Heart left ventricle (tissue), 16 donors: ENCODE measurements around the gene BRD1. TPM values are rescaled to one million over a fixed set of nuclear protein-coding genes. Genes with fewer than 3 reads are reported as not detected.
"Not testable (repeated sequence)": the region's sequence is repeated elsewhere in the genome, so short reads cannot be mapped to it uniquely, and the experiment has no call there.

Experiments used
- ATAC-seq, 4 donors: fragments of 200-7000 bp; cut with Tn5 transposase; one replicate each; pipeline ENCODE4 v1.9.1; 2020 to 2022; ENCODE audit warnings: moderate library complexity in 4 of 4, mild to moderate bottlenecking in 3 of 4, moderate number of reproducible peaks in 1 of 4
- DNase-seq, 5 donors: peaks; one replicate each; pipeline ENCODE4 v3.0.0-alpha.2; 2020
- H3K27ac ChIP-seq, 12 donors: fragments of 200-600 bp; sonication (generic) in 4 of 12; one replicate each; pipeline versions ENCODE4 v1.5.0 to v1.8.0; 2016 to 2022; ENCODE audit warnings: mild to moderate bottlenecking in 2 of 12
- H3K27me3 ChIP-seq, 9 donors: fragments of 200-600 bp; sonication (generic) in 2 of 9; one replicate each; pipeline versions ENCODE4 v1.5.1 to v1.8.0; 2016 to 2022; ENCODE audit warnings: mild to moderate bottlenecking in 3 of 9
- H3K36me3 ChIP-seq, 9 donors: fragments of 200-600 bp; sonication (generic) in 2 of 9; one replicate each; pipeline versions ENCODE4 v1.5.0 to v1.8.0; 2018 to 2022; ENCODE audit warnings: mild to moderate bottlenecking in 2 of 9
- H3K4me1 ChIP-seq, 12 donors: fragments of 200-600 bp; sonication (generic) in 4 of 12; one replicate each; pipeline versions ENCODE4 v1.5.0 to v1.8.0; 2016 to 2022; ENCODE audit warnings: mild to moderate bottlenecking in 3 of 12
- H3K4me3 ChIP-seq, 12 donors: fragments of 200-600 bp; sonication (generic) in 4 of 12; one replicate each; pipeline versions ENCODE4 v1.5.0 to v1.8.0; 2017 to 2022; ENCODE audit warnings: mild to moderate bottlenecking in 9 of 12, moderate library complexity in 4 of 12
- H3K9me3 ChIP-seq, 12 donors: fragments of 200-600 bp; sonication (generic) in 4 of 12; one replicate each; pipeline versions ENCODE4 v1.5.0 to v1.8.0; 2016 to 2022; ENCODE audit warnings: mild to moderate bottlenecking in 1 of 12
- CTCF ChIP-seq, 12 donors: fragments of 200-600 bp; sonication (generic) in 4 of 12; IDR thresholded peaks; one replicate each; pipeline versions ENCODE4 v1.5.0 to v1.8.0; 2018 to 2022; ENCODE audit warnings: antibody characterized with exemption in 12 of 12, mild to moderate bottlenecking in 5 of 12
- POLR2A ChIP-seq, 2 donors: fragments of 450-650 bp; IDR thresholded peaks; one replicate each; pipeline ENCODE4 v1.6.1; 2017; ENCODE audit warnings: antibody characterized with exemption in 2 of 2, mild to moderate bottlenecking in 2 of 2, moderate library complexity in 2 of 2
- WGBS, 4 donors: extraction: QIAGEN DNeasy Blood & Tissue Kit in 2 of 4; methylation state at CpG; one replicate each; pipeline versions ENCODE4 v1.1.5 to v1.1.7; 2013 to 2018; 5-methylcytosine and 5-hydroxymethylcytosine counted together
- intact Hi-C, 10 donors: fragments of 100-400 bp; cut with DNase I; formaldehyde crosslinking; loops; one replicate each; pipeline versions ENCODE4 v1.11.1 to v1.14.2; 2022
- polyA plus RNA-seq, 2 donors: library from polyadenylated mRNA; stranded (reverse); fragments of 200-250 nt; gene quantifications; one replicate each; pipeline ENCODE4 v1.2.3, GENCODE V29; 2013
- total RNA-seq, 9 donors: library from RNA; depleted of rRNA in 2 of 9; stranded (reverse); fragments of >200 nt in 2 of 9; fragmentation: NEBNext Ultra II Directional in 3 of 9; extraction: Animal tissue kit (Norgen Biotek cat#: 25700) in 3 of 9; gene quantifications; one replicate each; pipeline versions ENCODE4 v1.1.0 to v1.2.4, GENCODE V29; 2016 to 2023
- donor health status: ischemic (EF 13 %, LVEDD 7.1; RV severe dilation, severe dysfunction).
- donor health status: healthy with polysubstance abuse.
- donor health status: DM: no; HTN: yes; CAD: no.
- donor health status: DM: no; HTN: no; CAD: no.
- donor health status: ischemic (EF 25% LVEDD 6.9; RV normal size, moderate dysfunction).
- donor health status: ischemic (EF 25% LVEDD 5.7; RV mildly dilated, moderate dysfunction).
- donor health status: healthy.
- donor health status: DM: yes; HTN: yes; CAD: no.
- donor health status: ischemic (EF 35%, LVEDD 5.7; RV mildly dilated, moderate dysfunction).
- donor health status: nonischemic (EF 11% LVEDD 7.7; RV severe dilation, severe dysfunction).
- donor health status: DM: yes; HTN: yes; CAD: no.
- donor health status: PGD.
- donor health status: ischemic (EF 29% LVEDD 5.4; RV normal size, mild dysfunction).
- donor health status: nonischemic (EF 23%, LVEDD 6.1; RV moderate dilation, normal function).

BRD1 gene
- total and polyA plus RNA-seq, 11 donors = 12.0 to 27.0 (median 17.2) TPM

GRCh38 chr22:49824185-49824925 lies 3.3 kb downstream of the BRD1 start:
- intact Hi-C loops = loop anchor here in 1 of 10 donors (2.0 kb wide), 1 partner anchor 28 kb away; the partner anchor contains the start of gene ZBED4
- no peaks in the 10 kb centered on the region for H3K9me3 ChIP-seq
- WGBS, 4 donors = 85 to 89% (median 87%) methylated on average over 16 of the region's 16 CpGs
- ATAC-seq (no peak), DNase-seq (no peak)
- TF ChIP-seq CTCF (IDR thresholded peaks at IDR 0.05) = no peak
- no peak for TF ChIP-seq POLR2A (IDR thresholded peaks at IDR 0.05)
- H3K36me3 ChIP-seq = peaks cover 0 to 53% (median 45%) of the 10 kb centered on the region in 9 donors
- no peak overlapping the region for H3K27ac ChIP-seq
- no peaks in the 10 kb centered on the region for H3K27me3 ChIP-seq
- peak overlapping the region in 1 of 12 donors; percentile 85 for H3K4me3 ChIP-seq
- peaks cover 15 to 59% (median 40%) of the 10 kb centered on the region in 12 donors for H3K4me1 ChIP-seq

- H3K4me1 ChIP-seq = peaks cover 15 to 59% (median 40%) of the 10 kb centered on the region in 12 donors
- TF ChIP-seq POLR2A (IDR thresholded peaks at IDR 0.05) = no peak
- TF ChIP-seq CTCF (IDR thresholded peaks at IDR 0.05) = no peak
- DNase-seq (peak in 1 of 5 donors; percentile 47), ATAC-seq (no peak)
- H3K27ac ChIP-seq = no peak overlapping the region
- intact Hi-C loops = loop anchor here in 1 of 10 donors (2.0 kb wide), 1 partner anchor 29 kb away; the partner anchor contains the start of gene ZBED4
- H3K9me3 ChIP-seq = no peaks in the 10 kb centered on the region
- no peak overlapping the region for H3K4me3 ChIP-seq
- 93 to 94% (median 93%) methylated on average over 46 to 53 of the region's 53 CpGs for WGBS, 4 donors
- H3K27me3 ChIP-seq = no peaks in the 10 kb centered on the region
- peaks cover 0 to 62% (median 54%) of the 10 kb centered on the region in 9 donors for H3K36me3 ChIP-seq
Measured at GRCh38 chr22:49823289-49824045, 4.2 kb downstream of the BRD1 start.

- ATAC-seq = peak in 1 of 4 donors; percentile 6
- intact Hi-C loops, DNase-seq, H3K27me3 ChIP-seq, H3K9me3 ChIP-seq, H3K4me3 ChIP-seq: not testable (repeated sequence)
- peaks cover 15 to 62% (median 41%) of the 10 kb centered on the region in 12 donors for H3K4me1 ChIP-seq
- 76 to 97% (median 82%) methylated on average over 9 to 11 of the region's 11 CpGs for WGBS, 4 donors
- peaks cover 0 to 80% (median 71%) of the 10 kb centered on the region in 9 donors for H3K36me3 ChIP-seq
- H3K27ac ChIP-seq = peak overlapping the region in 1 of 12 donors; percentile 11
Measured at GRCh38 chr22:49821741-49822140, 5.9 kb downstream of the BRD1 start.

GRCh38 chr22:49820984-49821383 lies 6.7 kb downstream of the BRD1 start:
- ATAC-seq (peak in 3 of 4 donors; percentile 49 to 58 (median 52)), DNase-seq (no peak)
- 48 to 77% (median 61%) methylated on average over 7 of the region's 7 CpGs for WGBS, 4 donors
- H3K4me3 ChIP-seq = no peak overlapping the region
- H3K27ac ChIP-seq = peak overlapping the region in 1 of 12 donors; percentile 11
- H3K4me1 ChIP-seq = peaks cover 15 to 65% (median 36%) of the 10 kb centered on the region in 12 donors
- H3K27me3 ChIP-seq = no peaks in the 10 kb centered on the region
- H3K9me3 ChIP-seq = no peaks in the 10 kb centered on the region
- H3K36me3 ChIP-seq = peaks cover 0 to 87% (median 77%) of the 10 kb centered on the region in 9 donors
- TF ChIP-seq CTCF (IDR thresholded peaks at IDR 0.05) = peak in 4 of 12 donors; percentile 7 to 31 (median 14)
- TF ChIP-seq POLR2A (IDR thresholded peaks at IDR 0.05) = no peak
- intact Hi-C loops = no loop called here
